Measurements from ENCODE around the gene AHSG. TPM values are rescaled to one million over a fixed set of nuclear protein-coding genes. Genes with fewer than 3 reads are reported as not detected.

Gene AHSG
- total and polyA plus RNA-seq, 8 donors, result 0.92 TPM; not detected in 7

DNA sequence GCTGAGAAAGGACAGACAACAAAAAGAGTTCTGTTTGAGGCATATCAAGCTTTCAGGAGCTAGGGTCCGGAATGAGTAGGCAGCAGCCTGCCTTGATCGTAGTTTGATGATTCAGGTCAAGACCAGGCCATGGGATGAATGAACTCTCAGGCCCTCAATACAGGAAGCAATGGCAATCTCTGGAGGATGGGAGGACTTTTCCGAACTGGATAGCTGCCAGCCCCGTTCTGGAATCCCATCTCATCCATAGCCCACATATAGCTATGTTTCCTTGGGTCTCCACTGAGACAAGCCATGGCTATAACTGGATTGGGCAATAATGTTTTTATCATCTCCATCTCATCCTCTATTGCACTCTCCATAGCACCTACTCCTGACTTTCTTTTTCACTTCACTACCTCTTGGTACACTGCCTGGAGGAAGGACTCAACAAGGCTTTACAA lies 12.8 kb downstream of the AHSG start:
- Histone ChIP-seq H3K4me1 (no peaks in the 10 kb centered on the region), H3K9me3 (no peaks in the 10 kb centered on the region), H3K4me3 (no peak overlapping the region), H3K36me3 (no peaks in the 10 kb centered on the region), H3K27ac (no peak overlapping the region), H3K27me3 (peaks cover 0 to 20% (median 0%) of the 10 kb centered on the region in 3 donors)
- 59 to 76% (median 69%) methylated on average over 4 of the region's 4 CpGs for WGBS, 5 donors
- intact Hi-C loops (cut with DNase I; ENCODE audit: low total_unique reads), result no loop called here
- DNase-seq, result no peak
- TF ChIP-seq, protein P1, sequence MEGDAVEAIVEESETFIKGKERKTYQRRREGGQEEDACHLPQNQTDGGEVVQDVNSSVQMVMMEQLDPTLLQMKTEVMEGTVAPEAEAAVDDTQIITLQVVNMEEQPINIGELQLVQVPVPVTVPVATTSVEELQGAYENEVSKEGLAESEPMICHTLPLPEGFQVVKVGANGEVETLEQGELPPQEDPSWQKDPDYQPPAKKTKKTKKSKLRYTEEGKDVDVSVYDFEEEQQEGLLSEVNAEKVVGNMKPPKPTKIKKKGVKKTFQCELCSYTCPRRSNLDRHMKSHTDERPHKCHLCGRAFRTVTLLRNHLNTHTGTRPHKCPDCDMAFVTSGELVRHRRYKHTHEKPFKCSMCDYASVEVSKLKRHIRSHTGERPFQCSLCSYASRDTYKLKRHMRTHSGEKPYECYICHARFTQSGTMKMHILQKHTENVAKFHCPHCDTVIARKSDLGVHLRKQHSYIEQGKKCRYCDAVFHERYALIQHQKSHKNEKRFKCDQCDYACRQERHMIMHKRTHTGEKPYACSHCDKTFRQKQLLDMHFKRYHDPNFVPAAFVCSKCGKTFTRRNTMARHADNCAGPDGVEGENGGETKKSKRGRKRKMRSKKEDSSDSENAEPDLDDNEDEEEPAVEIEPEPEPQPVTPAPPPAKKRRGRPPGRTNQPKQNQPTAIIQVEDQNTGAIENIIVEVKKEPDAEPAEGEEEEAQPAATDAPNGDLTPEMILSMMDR (IDR thresholded peaks at IDR 0.05), result no peak
- TF ChIP-seq POLR2AphosphoS5 (IDR thresholded peaks at IDR 0.05), result no peak
- TF ChIP-seq POLR2A (IDR thresholded peaks at IDR 0.05), result no peak
- no peak for TF ChIP-seq EP300 (IDR thresholded peaks at IDR 0.05)

- H3K4me1 ChIP-seq, result no peaks in the 10 kb centered on the region
- H3K9me3 ChIP-seq, result no peaks in the 10 kb centered on the region
- intact Hi-C loops (cut with DNase I; ENCODE audit: low total_unique reads), result no loop called here
- H3K27me3 ChIP-seq, result peaks cover 0 to 14% (median 0%) of the 10 kb centered on the region in 3 donors
- WGBS, 5 donors, result 64 to 73% (median 69%) methylated on average over 7 of the region's 7 CpGs
- TF ChIP-seq POLR2AphosphoS5 (IDR thresholded peaks at IDR 0.05), result no peak
- TF ChIP-seq EP300 (IDR thresholded peaks at IDR 0.05), result no peak
- TF ChIP-seq, protein P1 (IDR thresholded peaks at IDR 0.05), result no peak
- no peak for TF ChIP-seq POLR2A (IDR thresholded peaks at IDR 0.05)
- DNase-seq, result no peak
- no peaks in the 10 kb centered on the region for H3K36me3 ChIP-seq
- H3K4me3 ChIP-seq, result no peak overlapping the region
- no peak overlapping the region for H3K27ac ChIP-seq
Observed at GRCh38 chr3:186626254-186626847, 13.5 kb downstream of the AHSG start.

DNA sequence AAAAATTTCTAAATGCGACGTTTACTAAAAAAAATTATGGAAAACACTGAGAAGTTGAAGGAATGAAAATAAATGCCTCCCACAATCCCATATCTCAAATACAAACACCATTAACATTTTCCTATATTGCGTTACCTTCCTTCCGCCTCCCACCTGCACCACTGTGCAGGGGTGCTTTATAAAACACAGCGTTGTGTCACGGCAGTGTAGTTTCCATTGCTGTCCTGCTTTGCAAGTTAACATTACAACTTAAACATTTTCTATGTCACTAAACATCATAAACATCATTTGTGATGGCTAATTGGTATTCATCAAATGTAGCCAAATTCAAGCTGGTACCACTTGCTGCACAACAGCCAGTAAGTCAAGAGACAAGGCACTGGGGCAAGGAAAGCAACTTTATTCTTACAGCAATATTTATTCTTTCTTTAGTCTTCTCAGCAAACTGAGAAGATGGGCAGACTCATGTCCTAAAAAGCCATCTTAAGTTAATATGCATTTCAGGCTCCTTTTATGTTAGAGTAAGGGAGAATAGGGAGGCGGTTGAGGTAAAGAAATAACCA lies 15.1 kb downstream of the AHSG start:
- Histone ChIP-seq H3K9me3 (no peaks in the 10 kb centered on the region), H3K36me3 (no peaks in the 10 kb centered on the region), H3K4me1 (no peaks in the 10 kb centered on the region), H3K27ac (no peak overlapping the region), H3K27me3 (peaks cover 0 to 9% (median 0%) of the 10 kb centered on the region in 3 donors), H3K4me3 (no peak overlapping the region)
- 91 to 93% (median 92%) methylated on average over 7 of the region's 7 CpGs for WGBS, 5 donors
- TF ChIP-seq POLR2AphosphoS5 (IDR thresholded peaks at IDR 0.05) (no peak), POLR2A (IDR thresholded peaks at IDR 0.05) (no peak), EP300 (IDR thresholded peaks at IDR 0.05) (no peak)
- TF ChIP-seq, protein P1 (IDR thresholded peaks at IDR 0.05), result no peak
- DNase-seq, result no peak
- intact Hi-C loops (cut with DNase I; ENCODE audit: low total_unique reads), result no loop called here

GRCh38 chr3:186628756-186629155 lies 15.9 kb downstream of the AHSG start:
- Histone ChIP-seq H3K9me3 (no peaks in the 10 kb centered on the region), H3K4me3 (no peak overlapping the region), H3K4me1 (no peaks in the 10 kb centered on the region), H3K27ac (no peak overlapping the region), H3K27me3 (peaks cover 0 to 9% (median 0%) of the 10 kb centered on the region in 3 donors), H3K36me3 (no peaks in the 10 kb centered on the region)
- intact Hi-C loops (cut with DNase I; ENCODE audit: low total_unique reads), result no loop called here
- TF ChIP-seq EP300 (IDR thresholded peaks at IDR 0.05) (no peak), POLR2A (IDR thresholded peaks at IDR 0.05) (no peak), POLR2AphosphoS5 (IDR thresholded peaks at IDR 0.05) (no peak)
- TF ChIP-seq, protein P1 (IDR thresholded peaks at IDR 0.05), result no peak
- no peak for DNase-seq
- WGBS, 5 donors, result 39 to 78% (median 51%) methylated on average over 7 of the region's 7 CpGs
